Endothelial cell of hepatic sinusoid (primary cell): ENCODE results near the gene SLC7A4.
"Not testable (repeated sequence)": the region's sequence is repeated elsewhere in the genome, so short reads cannot be mapped to it uniquely, and the experiment has no call there.

Experiments used
- in situ Hi-C: cut with HindIII; loops from 2 replicates; pipeline ENCODE4 v1.10.0; 2017; ENCODE audit warnings: low sequenced_read_pairs

The SLC7A4 gene

GRCh38 chr22:21064917-21065864 lies 32.8 kb upstream of the SLC7A4 start:
- in situ Hi-C loops: no loop called here

GRCh38 chr22:21064425-21064824 lies 32.1 kb upstream of the SLC7A4 start:
- in situ Hi-C loops: not testable (repeated sequence)

DNA sequence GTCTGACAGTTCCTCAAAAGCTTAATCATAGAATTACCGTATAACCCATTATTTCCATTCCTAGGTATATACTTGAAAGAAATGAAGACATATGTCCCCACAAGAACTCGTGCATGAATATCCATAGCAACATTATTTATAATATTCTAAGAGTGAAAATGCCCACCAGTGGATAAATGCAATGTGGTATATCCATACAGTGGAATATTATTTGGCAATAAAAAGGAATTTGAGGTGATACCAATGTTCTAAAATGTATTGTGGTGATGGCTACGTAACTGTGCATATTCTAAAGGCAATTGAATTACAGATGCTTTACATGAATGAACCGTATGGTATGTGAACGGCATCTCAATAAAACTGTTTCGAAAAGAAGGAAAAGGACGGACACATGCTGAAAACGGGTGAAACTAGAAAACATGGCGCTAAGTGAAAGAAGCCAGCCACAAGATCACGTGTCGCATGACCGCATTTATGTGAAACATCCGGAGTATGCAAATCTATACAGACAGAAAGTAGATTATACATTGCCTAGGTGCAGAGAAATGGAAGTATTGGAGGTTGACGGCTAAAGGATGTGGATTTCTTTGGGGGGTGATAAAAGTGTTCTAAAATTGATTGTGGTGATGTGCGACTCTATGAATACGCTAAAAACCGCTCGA lies 29.4 kb upstream of the SLC7A4 start:
- in situ Hi-C loops: not testable (repeated sequence)

GRCh38 chr22:21060363-21060762 lies 28.0 kb upstream of the SLC7A4 start:
- in situ Hi-C loops: not testable (repeated sequence)

- in situ Hi-C loops: no loop called here
Observed at GRCh38 chr22:21055880-21056319, 23.5 kb upstream of the SLC7A4 start.

DNA sequence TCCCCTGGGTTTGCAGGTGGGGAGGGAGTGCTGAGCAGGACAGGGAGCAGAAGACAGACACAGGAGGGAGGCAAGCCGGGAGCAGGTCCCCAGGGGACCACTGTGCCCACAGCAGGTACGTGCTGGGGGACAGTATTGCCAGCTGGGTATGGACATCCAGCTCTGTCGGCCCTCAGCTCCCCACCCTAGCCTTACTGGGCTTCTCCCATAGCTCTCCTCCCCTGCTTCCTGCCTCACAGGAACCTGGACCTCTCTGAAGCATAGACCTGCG lies 23.1 kb upstream of the SLC7A4 start:
- in situ Hi-C loops: no loop called here

GRCh38 chr22:21054714-21055563 lies 22.6 kb upstream of the SLC7A4 start:
- in situ Hi-C loops: no loop called here

- in situ Hi-C loops: no loop called here
Observed at GRCh38 chr22:21054046-21054713, 21.8 kb upstream of the SLC7A4 start.

GRCh38 chr22:21052715-21053459 lies 20.5 kb upstream of the SLC7A4 start:
- in situ Hi-C loops: no loop called here

- in situ Hi-C loops: no loop called here
Observed at GRCh38 chr22:21051831-21052400, 19.6 kb upstream of the SLC7A4 start.

DNA sequence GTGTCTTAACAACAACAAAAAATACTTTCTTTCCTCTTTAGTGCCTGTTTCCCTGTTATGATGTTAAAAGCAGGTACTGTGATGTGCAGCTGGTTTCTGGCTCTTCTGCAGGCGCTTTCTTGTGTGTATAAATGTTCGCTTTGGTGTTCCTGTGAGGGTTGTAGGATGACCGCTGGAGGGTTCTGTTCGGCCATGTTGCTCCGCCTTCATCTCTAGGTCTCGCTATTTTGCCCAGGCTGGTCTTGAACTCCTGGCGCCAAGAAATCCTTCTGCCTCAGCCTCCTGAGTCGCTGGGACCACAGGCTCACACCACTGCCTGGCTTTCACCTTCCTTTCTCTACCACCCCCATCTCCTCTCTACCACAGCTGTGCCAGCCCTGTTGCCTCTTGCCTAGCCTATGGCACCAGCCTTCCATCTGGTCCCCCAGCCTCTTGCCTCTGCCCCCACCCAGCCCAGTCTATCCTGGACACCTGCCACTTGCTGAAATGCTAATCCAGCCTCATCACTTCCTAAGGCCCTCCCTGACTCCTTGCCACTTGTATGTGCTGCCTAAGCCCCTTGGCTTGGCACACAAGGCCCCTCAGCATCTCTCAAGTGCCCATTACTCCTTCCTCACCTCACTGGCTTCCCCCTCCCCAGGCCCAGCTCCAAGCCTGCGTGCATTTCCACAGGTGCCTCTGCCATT lies 18.9 kb upstream of the SLC7A4 start:
- in situ Hi-C loops: no loop called here

DNA sequence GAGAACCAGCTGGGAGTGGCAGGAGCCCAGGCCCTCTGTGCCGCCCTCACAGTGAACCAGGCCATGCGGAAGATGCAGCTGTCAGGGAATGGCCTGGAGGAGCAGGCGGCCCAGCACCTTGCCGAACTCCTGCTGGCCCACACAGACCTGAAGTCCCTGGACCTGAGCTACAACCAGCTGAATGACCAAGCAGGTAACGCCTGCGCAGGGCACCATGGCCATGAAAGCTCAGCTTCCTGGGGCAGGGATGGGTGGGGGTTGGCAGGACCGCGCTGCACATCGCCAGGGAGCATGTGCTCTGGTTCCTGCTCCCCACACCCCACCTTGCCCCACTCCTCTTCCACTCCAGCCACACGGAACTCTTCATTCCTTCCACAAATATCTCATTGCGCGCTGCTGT lies 16.6 kb upstream of the SLC7A4 start:
- in situ Hi-C loops: not testable (repeated sequence)

- in situ Hi-C loops: not testable (repeated sequence)
Observed at GRCh38 chr22:21048448-21048847, 16.1 kb upstream of the SLC7A4 start.

GRCh38 chr22:21047730-21048129 lies 15.4 kb upstream of the SLC7A4 start:
- in situ Hi-C loops: no loop called here

DNA sequence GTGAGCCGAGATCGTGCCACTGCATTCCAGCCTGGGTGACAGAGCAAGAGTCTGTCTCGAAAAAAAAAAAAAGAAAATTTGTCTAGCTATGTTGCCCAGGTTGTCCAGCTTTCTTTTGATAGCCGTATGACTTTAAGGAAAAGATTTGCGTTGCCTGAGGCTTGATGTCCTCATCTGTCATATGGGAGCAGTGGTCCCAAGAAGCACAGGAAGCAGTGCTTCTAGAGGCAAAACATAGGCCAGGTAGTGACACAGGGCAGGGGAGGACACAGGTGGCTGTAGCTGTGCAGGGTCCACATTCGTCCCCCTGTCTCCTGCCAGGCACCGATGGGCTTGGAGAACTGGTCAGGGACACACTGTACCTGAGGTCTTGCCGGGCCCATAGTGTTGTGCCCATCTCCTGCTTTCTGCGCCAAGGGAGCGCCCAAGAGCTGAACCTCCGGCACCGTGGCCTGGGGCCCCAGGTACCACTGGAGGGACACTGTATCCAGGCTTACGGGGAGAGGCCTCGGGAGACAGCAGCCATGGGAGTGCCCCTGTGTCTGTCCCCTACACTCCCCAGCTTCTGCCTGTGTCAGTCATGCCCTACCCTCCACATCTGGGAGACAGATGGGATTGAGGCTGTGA lies 14.8 kb upstream of the SLC7A4 start:
- in situ Hi-C loops: no loop called here

DNA sequence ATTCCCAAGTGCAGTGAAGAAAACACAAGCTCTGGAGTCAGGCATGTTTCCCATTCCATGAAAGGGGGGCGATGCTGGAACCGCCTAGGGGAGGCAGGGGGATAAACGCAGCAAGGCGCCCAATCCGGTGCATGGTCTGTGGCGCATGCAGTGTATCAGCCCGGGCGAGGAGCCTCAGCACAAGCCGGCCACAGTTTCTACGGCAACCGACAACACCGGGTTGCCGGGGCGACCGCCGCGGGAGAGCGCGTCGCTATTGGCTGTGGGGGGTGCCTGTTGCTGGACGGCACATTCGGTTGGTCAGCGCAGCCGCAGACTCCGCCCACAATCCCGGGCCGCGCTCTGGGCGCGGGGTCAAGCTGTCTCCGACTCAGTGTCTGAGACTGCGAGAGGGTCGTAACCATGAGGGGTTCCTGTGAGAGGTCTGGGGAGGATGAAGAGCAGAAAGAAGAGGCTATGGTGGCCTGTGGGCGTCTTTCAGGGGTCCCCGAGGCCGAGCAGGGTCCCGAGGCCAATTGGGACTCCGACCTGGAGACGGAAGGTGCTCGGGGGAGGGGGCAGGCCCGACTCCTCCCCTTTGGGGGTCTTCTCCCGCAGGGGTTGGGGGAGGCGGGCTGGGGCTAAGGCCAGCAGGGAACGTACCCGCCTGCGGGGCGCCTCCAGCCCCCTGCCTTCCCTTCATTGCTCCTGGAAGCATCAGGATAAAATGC lies 13.4 kb upstream of the SLC7A4 start, which contains the start of gene LRRC74B:
LRRC74B (plus strand) TSS at position 362 of the 710 bp plus-strand sequence; CDS start at position 403, 41 bp downstream.
- in situ Hi-C loops: no loop called here

DNA sequence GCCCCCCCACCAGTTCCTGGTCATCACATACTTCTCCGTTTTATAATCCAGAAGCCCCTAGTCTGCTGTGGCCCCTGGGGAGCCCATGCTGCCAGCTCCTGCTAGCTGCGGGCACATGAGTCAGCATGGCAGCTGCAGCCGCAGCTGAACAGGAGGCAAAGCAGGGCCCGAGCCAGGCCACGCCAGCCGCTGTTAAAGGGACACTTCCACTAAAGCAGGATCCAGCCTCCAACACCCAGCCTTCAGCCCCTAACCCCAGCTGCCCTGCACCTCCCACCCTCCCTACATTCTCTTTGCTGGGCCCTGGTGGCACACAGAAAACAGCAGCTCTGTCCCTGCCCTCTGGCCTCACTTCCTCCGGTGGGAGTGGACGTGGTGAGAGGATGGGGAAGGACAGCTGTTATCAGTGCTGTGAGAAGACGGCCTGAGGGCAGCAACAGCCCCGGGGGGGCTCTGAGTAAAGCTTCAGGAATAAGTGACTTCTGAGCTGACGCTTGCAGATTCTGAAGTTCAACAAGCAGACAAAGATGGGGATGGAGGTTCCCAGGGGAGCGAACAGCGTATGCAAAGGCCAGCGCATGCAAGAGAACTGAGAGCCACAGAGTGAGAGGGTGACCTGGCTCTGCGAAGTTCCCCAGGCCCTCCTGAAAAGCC lies 12.7 kb upstream of the SLC7A4 start:
- in situ Hi-C loops: no loop called here
